ENCODE data around the gene ZNF425.

- TF ChIP-seq CTCF (IDR thresholded peaks at IDR 0.05 in 2 of 3, conservative IDR thresholded peaks at IDR 0.05 in 1 of 3; ENCODE audit: insufficient read depth in 2 of 3, low read depth in 1 of 3, low read length in 3 of 3) (no peak), NCOA4 (IDR thresholded peaks at IDR 0.05; ENCODE audit: partially characterized antibody) (no peak), BRF2 (IDR thresholded peaks at IDR 0.05; ENCODE audit: borderline replicate concordance, insufficient read depth, insufficient read length) (no peak), REST (IDR thresholded peaks at IDR 0.05; ENCODE audit: borderline replicate concordance) (no peak), REST (CRISPR knock-in tag; IDR thresholded peaks at IDR 0.05; ENCODE audit: low read depth) (no peak), POLR2A (conservative IDR thresholded peaks at IDR 0.05) (no peak), BRCA1 (IDR thresholded peaks at IDR 0.05) (no peak), BRCA1 (CRISPR knock-in tag; IDR thresholded peaks at IDR 0.05) (no peak), HMGXB4 (CRISPR knock-in tag; IDR thresholded peaks at IDR 0.05) (no peak)
Measured at GRCh38 chr7:149070372-149071125, 55.6 kb downstream of the ZNF425 start.

All from K562 (cell line).